MM.1S (cell line): Measurements from ENCODE around the gene RBMX2.

Source experiments
- DNase-seq: peaks from one replicate; pipeline ENCODE4 v3.0.0-alpha.2; 2015
- H2AFZ ChIP-seq: fragments of 300-600 bp; sonication (generic); 2 replicates; pipeline ENCODE4 v1.6.0; 2016; ENCODE audit warnings: antibody characterized with exemption, low read length
- H3F3A ChIP-seq: fragments of 300-600 bp; sonication (generic); 2 replicates; pipeline ENCODE4 v1.6.1; 2016; ENCODE audit warnings: mild to moderate bottlenecking, antibody characterized with exemption, low read length, moderate library complexity, mixed read lengths; ENCODE audit not compliant: insufficient read depth
- H3K27ac ChIP-seq: fragments of 300-600 bp; sonication (generic); 2 replicates; pipeline ENCODE4 v1.5.1; 2016; ENCODE audit warnings: mild to moderate bottlenecking, low read length
- H3K27me3 ChIP-seq: fragments of 300-600 bp; sonication (generic); replicated peaks from 2 replicates; pipeline ENCODE4 v1.6.0; 2016; ENCODE audit warnings: low read length; ENCODE audit not compliant: insufficient read depth
- H3K36me3 ChIP-seq: fragments of 300-600 bp; sonication (generic); replicated peaks from 2 replicates; pipeline ENCODE4 v1.6.1; 2016; ENCODE audit warnings: mild to moderate bottlenecking, low read length, mixed read lengths; ENCODE audit not compliant: insufficient read depth
- H3K4me1 ChIP-seq: fragments of 300-600 bp; sonication (generic); 2 replicates; pipeline ENCODE4 v1.6.1; 2016; ENCODE audit warnings: low read length, mixed read lengths
- H3K4me2 ChIP-seq: fragments of 300-600 bp; sonication (generic); 2 replicates; pipeline ENCODE4 v1.6.0; 2016; ENCODE audit warnings: low read depth, low read length
- H3K4me3 ChIP-seq: fragments of 300-600 bp; sonication (generic); 2 replicates; pipeline ENCODE4 v1.5.1; 2016; ENCODE audit warnings: low read length, mixed read lengths
- H3K79me2 ChIP-seq: fragments of 300-600 bp; sonication (generic); 2 replicates; pipeline ENCODE4 v1.6.1; 2016; ENCODE audit warnings: mixed run types, low read length, mixed read lengths
- H3K9ac ChIP-seq: fragments of 300-600 bp; sonication (generic); 2 replicates; pipeline ENCODE4 v1.6.1; 2016; ENCODE audit warnings: low read length, mixed read lengths
- H3K9me2 ChIP-seq: fragments of 300-600 bp; sonication (generic); replicated peaks from 2 replicates; pipeline ENCODE4 v1.6.1; 2016; ENCODE audit warnings: mild to moderate bottlenecking, low read length, mixed read lengths; ENCODE audit not compliant: insufficient read depth
- H3K9me3 ChIP-seq: fragments of 300-600 bp; sonication (generic); replicated peaks from 2 replicates; pipeline ENCODE4 v1.6.1; 2016; ENCODE audit warnings: mild to moderate bottlenecking, low read length, mixed read lengths; ENCODE audit not compliant: insufficient read depth
- H4K20me1 ChIP-seq: fragments of 300-600 bp; sonication (generic); 2 replicates; pipeline ENCODE4 v1.6.1; 2016; ENCODE audit warnings: mild to moderate bottlenecking, low read length, moderate library complexity, mixed read lengths; ENCODE audit not compliant: insufficient read depth
- CTCF ChIP-seq: fragments of 300-600 bp; sonication (generic); IDR thresholded peaks from 2 replicates; pipeline ENCODE4 v1.5.1; 2016; ENCODE audit warnings: antibody characterized with exemption, low read length, mixed read lengths
- EZH2 ChIP-seq: fragments of 300-600 bp; sonication (generic); optimal IDR thresholded peaks from 2 replicates; pipeline ENCODE3; 2017; ENCODE audit warnings: low read depth, mild to moderate bottlenecking, antibody characterized with exemption, low read length, mixed read lengths
- EZH2phosphoT487 ChIP-seq: fragments of 300-600 bp; sonication (generic); IDR thresholded peaks from 2 replicates; pipeline ENCODE4 v1.6.1; 2018; ENCODE audit warnings: antibody characterized with exemption, low read length

Gene RBMX2

DNA sequence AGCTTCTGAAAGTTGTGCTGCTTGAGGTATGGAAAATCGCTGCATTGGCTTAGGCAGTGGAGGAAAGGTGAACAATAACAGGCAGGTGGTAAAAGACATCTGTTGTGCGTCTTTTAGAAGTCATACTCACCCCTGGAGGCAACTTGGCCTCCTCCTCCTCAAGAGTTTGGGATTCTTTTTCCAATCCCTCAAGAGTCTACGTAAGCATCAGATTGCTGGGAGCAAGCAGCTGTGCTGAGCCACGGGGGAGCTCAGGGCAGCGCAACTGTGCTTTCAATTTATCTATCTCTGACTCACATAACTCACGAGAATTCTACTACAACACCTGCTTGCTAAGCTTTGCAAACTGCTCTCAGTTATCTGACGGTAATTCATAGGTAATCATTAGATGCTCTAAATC is 6.4 kb upstream of the RBMX2 start:
- Histone ChIP-seq H3K27me3 (no peaks in the 10 kb centered on the region), H3K9me2 (no peaks in the 10 kb centered on the region), H3K36me3 (no peaks in the 10 kb centered on the region), H2AFZ (no peak overlapping the region), H3K9ac (no peak overlapping the region), H3F3A (no peaks in the 10 kb centered on the region), H3K4me2 (no peak overlapping the region), H3K9me3 (no peaks in the 10 kb centered on the region), H3K79me2 (no peaks in the 10 kb centered on the region), H3K4me3 (no peak overlapping the region), H3K4me1 (no peaks in the 10 kb centered on the region), H3K27ac (no peak overlapping the region), H4K20me1 (no peaks in the 10 kb centered on the region)
- TF ChIP-seq CTCF (no peak), EZH2 (no peak), EZH2phosphoT487 (no peak)
- DNase-seq: no peak

DNA sequence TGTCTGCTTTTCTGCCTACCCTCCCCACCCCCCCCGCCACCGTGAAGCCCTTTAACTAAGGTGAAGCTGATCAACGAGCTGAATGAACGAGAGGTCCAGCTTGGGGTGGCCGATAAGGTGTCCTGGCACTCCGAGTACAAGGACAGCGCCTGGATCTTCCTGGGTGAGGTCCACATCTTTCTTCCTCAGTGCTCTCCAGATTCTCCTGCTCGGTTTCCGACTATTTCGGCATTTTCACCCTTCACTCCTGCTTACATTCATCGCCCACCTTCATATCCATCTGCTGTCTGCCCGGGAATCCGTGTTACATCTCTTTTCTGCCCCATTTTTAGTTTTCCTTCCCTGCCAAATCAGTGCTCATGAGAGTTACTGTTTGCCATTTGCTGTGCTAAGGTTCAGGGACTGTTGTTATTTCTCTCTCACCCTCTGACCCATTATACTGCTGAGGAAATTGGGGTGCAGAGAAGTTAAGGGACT is 459 bp downstream of the RBMX2 start:
- Histone ChIP-seq H3K4me2 (peak overlapping the region; percentile 75), H3K79me2 (peaks cover 24% of the 10 kb centered on the region), H3K9ac (peak overlapping the region; percentile 48; the same call in 1 of the 2 replicates), H2AFZ (peak overlapping the region; percentile 61; the same call in 1 of the 2 replicates), H3K27ac (no peak overlapping the region), H3K27me3 (no peaks in the 10 kb centered on the region), H4K20me1 (no peaks in the 10 kb centered on the region), H3K4me1 (no peaks in the 10 kb centered on the region), H3F3A (peaks cover 4% of the 10 kb centered on the region; the same call in 1 of the 2 replicates), H3K9me3 (no peaks in the 10 kb centered on the region), H3K9me2 (no peaks in the 10 kb centered on the region), H3K36me3 (no peaks in the 10 kb centered on the region), H3K4me3 (peak overlapping the region; percentile 66)
- no peak for DNase-seq
- no peak for TF ChIP-seq CTCF
- no peak for TF ChIP-seq EZH2

DNA sequence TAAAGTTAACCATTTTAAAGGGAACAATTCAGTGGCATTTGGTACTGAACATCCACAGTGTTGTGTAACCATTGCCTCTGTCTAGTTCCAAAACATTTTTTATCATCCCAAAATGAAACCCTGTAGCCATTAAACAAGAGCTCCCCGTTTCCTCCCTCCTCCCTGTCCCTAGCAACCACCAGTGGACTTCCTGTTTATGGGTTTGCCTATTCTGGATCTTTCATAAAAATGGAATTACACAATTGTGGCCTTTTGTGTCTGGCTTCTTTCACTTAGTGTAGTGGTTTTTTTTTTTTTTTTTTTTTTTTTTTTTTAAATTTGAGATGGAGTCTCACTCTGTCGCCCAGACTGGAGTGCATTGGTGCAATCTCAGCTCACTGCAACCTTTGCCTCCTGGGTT is 11.6 kb downstream of the RBMX2 start:
- TF ChIP-seq EZH2: no peak
- no peak for TF ChIP-seq CTCF
- no peak for TF ChIP-seq EZH2phosphoT487
- H3K4me1 ChIP-seq: no peaks in the 10 kb centered on the region

More for the DNA sequence above, 11.6 kb downstream of the RBMX2 start:
- Histone ChIP-seq H3K36me3 (no peaks in the 10 kb centered on the region), H3K9ac (no peak overlapping the region), H3K27me3 (no peaks in the 10 kb centered on the region), H3K79me2 (no peaks in the 10 kb centered on the region), H3K9me3 (no peaks in the 10 kb centered on the region), H2AFZ (no peak overlapping the region), H3K4me3 (no peak overlapping the region), H3K27ac (no peak overlapping the region), H4K20me1 (no peaks in the 10 kb centered on the region), H3K9me2 (no peaks in the 10 kb centered on the region), H3F3A (no peaks in the 10 kb centered on the region), H3K4me2 (no peak overlapping the region)
- no peak for DNase-seq
